Type B pancreatic cell (in vitro differentiated cells): ENCODE data around the gene DLG5. TPM values are rescaled to one million over a fixed set of nuclear protein-coding genes. Genes with fewer than 3 reads are reported as not detected.

Experiments
- DNase-seq: peaks from one replicate; pipeline ENCODE4 v3.0.0; 2021; ENCODE audit warnings: mixed read lengths; ENCODE audit not compliant: unreplicated experiment; ENCODE audit errors: extremely low spot score
- H3K27ac Mint-ChIP-seq: 2 replicates; pipeline ENCODE4 v1.8.0; 2021; ENCODE audit warnings: mild to moderate bottlenecking, mixed read lengths
- H3K27me3 Mint-ChIP-seq: 2 replicates; pipeline ENCODE4 v1.8.0; 2021; ENCODE audit warnings: mixed read lengths
- H3K36me3 Mint-ChIP-seq: 2 replicates; pipeline ENCODE4 v1.8.0; 2021; ENCODE audit warnings: mixed read lengths
- H3K4me1 Mint-ChIP-seq: one replicate; pipeline ENCODE4 v1.8.0; 2021; ENCODE audit warnings: mixed read lengths; ENCODE audit not compliant: unreplicated experiment
- H3K4me3 Mint-ChIP-seq: 2 replicates; pipeline ENCODE4 v1.8.0; 2021; ENCODE audit warnings: mild to moderate bottlenecking, mixed read lengths
- H3K9me3 Mint-ChIP-seq: 2 replicates; pipeline ENCODE4 v1.8.0; 2021; ENCODE audit warnings: mixed read lengths
- total RNA-seq: library from RNA; stranded (reverse); gene quantifications from 2 replicates; pipeline ENCODE4 v1.2.1, GENCODE V29; 2021; ENCODE audit warnings: low replicate concordance
- TF ChIP-seq, protein P1 (sequence below): fragments of 200-600 bp; sonication (generic); conservative IDR thresholded peaks from 2 replicates; pipeline ENCODE4 v1.5.0; 2021; ENCODE audit warnings: antibody characterized with exemption, mild to moderate bottlenecking

Gene DLG5
- total RNA-seq, 1 donor from 2014 or later = 80.0 TPM

DNA sequence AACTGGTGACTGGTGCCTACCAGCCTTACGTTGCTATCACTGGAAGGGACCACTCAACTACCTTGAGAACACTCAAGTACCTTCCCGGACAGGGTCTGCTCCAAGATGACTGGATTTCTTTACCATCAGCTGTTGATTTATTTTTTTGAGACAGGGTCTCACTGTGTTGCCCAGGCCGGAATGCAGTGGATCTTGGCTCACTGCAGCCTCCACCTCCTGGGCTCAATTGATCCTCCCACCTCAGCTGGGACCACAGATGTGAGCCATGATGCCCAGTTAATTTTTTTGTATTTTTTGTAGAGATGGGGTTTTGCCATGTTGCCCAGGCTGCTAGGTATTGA lies 45.2 kb upstream of the DLG5 start:
- no peaks in the 10 kb centered on the region for H3K27me3 Mint-ChIP-seq
- peaks cover 7% of the 10 kb centered on the region for H3K36me3 Mint-ChIP-seq
- peaks cover 35% of the 10 kb centered on the region for H3K4me1 Mint-ChIP-seq
- no peaks in the 10 kb centered on the region for H3K9me3 Mint-ChIP-seq
- TF ChIP-seq, protein P1, sequence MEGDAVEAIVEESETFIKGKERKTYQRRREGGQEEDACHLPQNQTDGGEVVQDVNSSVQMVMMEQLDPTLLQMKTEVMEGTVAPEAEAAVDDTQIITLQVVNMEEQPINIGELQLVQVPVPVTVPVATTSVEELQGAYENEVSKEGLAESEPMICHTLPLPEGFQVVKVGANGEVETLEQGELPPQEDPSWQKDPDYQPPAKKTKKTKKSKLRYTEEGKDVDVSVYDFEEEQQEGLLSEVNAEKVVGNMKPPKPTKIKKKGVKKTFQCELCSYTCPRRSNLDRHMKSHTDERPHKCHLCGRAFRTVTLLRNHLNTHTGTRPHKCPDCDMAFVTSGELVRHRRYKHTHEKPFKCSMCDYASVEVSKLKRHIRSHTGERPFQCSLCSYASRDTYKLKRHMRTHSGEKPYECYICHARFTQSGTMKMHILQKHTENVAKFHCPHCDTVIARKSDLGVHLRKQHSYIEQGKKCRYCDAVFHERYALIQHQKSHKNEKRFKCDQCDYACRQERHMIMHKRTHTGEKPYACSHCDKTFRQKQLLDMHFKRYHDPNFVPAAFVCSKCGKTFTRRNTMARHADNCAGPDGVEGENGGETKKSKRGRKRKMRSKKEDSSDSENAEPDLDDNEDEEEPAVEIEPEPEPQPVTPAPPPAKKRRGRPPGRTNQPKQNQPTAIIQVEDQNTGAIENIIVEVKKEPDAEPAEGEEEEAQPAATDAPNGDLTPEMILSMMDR = no peak
- no peak for DNase-seq
- peak overlapping the region; percentile 34 for H3K27ac Mint-ChIP-seq
- H3K4me3 Mint-ChIP-seq = no peak overlapping the region

DNA sequence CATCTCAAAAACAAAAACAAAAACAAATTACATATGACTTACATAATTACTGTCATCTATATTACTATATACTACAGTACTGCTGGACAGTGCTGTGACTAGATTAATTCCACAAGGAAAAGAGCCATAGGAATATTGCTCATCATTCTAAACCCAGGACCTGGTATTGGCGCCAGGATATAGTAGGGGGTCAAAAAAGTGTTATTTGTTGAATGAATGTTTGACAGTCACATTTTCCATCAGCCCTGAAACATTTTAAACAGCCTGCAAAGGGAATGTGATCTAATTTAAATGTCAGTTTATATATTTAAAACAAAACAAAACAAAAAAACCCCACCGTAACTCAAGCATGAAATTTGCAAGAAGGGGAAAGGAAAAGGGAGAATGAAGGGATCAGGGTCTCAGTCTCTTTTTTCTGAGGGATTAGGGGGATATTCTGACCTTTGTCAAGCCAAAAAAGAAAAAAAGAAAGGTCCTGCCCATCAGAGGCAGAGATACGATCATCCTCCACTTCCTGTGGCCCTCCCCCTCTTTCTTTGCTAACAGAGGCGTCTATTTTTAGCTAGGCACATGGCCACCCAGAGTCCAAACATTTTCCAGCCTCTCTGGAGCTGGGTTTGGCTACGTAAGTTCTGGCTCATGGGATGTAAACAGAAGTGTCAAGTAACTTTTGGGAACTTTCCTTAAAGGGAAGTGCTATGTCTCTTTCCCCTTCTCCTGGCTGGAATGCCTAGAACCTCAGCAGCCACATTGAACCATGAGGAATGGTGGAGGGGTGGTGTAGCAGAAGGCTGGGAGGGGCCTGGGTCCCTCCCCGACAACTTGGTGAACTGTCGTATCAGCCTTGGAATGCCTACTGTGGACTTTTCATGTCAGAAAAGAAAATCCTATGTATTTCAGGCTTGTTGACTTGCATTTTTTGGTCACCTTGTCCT lies 44.6 kb upstream of the DLG5 start:
- Mint-ChIP-seq H3K36me3 (peaks cover 3% of the 10 kb centered on the region), H3K4me3 (peak overlapping the region; percentile 31), H3K27ac (peak overlapping the region; percentile 34), H3K4me1 (peaks cover 35% of the 10 kb centered on the region), H3K9me3 (no peaks in the 10 kb centered on the region), H3K27me3 (no peaks in the 10 kb centered on the region)
- no peak for DNase-seq
- TF ChIP-seq, protein P1 = no peak

DNA sequence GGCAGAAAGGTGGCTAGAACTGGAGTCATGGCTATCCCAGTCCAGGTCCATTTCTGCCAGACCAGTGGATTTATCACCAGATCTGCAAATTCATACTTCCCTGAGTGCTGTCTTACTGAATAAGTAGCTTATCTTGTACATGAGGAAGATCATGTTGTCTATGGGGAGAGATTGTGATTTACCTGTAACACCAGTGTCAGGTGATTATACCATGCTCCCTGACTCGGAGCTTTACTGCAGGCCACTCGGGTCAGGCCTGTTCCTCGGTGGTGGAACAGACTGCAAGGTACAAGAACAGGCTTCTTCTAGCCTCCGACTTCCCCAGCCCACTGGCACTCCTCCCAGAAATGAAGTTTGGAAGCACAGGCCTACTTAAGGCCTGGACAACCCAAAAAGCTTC lies 42.6 kb upstream of the DLG5 start:
- H3K4me3 Mint-ChIP-seq = no peak overlapping the region
- H3K27ac Mint-ChIP-seq = no peak overlapping the region
- H3K4me1 Mint-ChIP-seq = peaks cover 28% of the 10 kb centered on the region
- peaks cover 4% of the 10 kb centered on the region for H3K36me3 Mint-ChIP-seq
- peaks cover 5% of the 10 kb centered on the region for H3K9me3 Mint-ChIP-seq
- TF ChIP-seq, protein P1 = no peak
- DNase-seq = no peak
- H3K27me3 Mint-ChIP-seq = no peaks in the 10 kb centered on the region

DNA sequence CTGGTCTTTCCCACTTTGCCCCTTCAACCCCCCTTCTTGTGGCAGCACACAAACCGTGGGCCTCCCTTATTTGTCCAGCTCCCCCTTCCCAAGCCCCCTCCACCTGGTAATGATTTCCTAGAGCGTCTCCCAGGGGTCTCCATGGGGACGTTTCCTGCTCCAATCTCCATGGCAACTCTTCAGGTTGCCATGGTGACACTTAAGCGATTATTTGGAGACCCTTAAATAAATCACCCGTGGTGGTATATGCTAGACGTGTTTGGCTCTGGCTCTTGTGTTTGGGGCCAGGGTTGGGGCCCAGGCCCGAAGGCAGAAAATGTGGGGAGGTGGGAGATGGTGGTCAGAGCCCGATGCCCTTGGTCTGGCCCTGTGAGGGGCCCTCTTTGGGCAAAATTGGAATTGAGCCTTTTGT lies 41.1 kb upstream of the DLG5 start:
- H3K4me1 Mint-ChIP-seq = peaks cover 31% of the 10 kb centered on the region
- TF ChIP-seq, protein P1 = peak; percentile 24
- peak overlapping the region; percentile 57 for H3K4me3 Mint-ChIP-seq
- peaks cover 4% of the 10 kb centered on the region for H3K36me3 Mint-ChIP-seq
- H3K27me3 Mint-ChIP-seq = no peaks in the 10 kb centered on the region
- peak overlapping the region; percentile 82 for H3K27ac Mint-ChIP-seq
- peak; percentile 78 for DNase-seq
- H3K9me3 Mint-ChIP-seq = peaks cover 5% of the 10 kb centered on the region

DNA sequence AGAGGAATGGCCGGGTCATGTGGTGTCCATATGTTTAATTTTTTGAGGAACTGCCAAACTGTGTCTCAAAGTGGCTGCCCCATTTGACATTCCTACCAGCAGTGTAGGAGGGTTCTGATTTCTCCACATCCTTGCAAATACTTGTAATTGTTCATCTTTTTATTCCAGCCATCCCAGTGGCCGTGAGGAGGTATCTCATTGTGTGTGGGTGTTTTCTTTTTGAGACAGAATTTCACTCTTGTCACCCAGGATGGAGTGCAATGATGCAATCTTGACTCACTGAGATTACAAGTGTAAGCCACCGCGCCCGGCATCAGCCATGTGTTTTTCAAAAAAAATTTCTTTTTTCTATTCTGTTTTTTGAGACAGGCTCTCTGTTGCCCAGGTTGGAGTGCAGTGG lies 38.7 kb upstream of the DLG5 start:
- no peak overlapping the region for H3K4me3 Mint-ChIP-seq
- peaks cover 21% of the 10 kb centered on the region for H3K4me1 Mint-ChIP-seq
- H3K9me3 Mint-ChIP-seq = peaks cover 5% of the 10 kb centered on the region
- no peaks in the 10 kb centered on the region for H3K27me3 Mint-ChIP-seq
- H3K27ac Mint-ChIP-seq = no peak overlapping the region
- no peak for DNase-seq
- H3K36me3 Mint-ChIP-seq = peaks cover 4% of the 10 kb centered on the region
- TF ChIP-seq, protein P1 = no peak
